HuH-7 (cell line): ENCODE results near the gene TMBIM4.

Experiments used
- DNase-seq: peaks from one replicate; pipeline ENCODE4 v3.0.0; 2011; ENCODE audit warnings: low spot score

The TMBIM4 gene

GRCh38 chr12:66140731-66141130, 29.1 kb downstream of the TMBIM4 start:
- DNase-seq = no peak

GRCh38 chr12:66139328-66139727, 30.5 kb downstream of the TMBIM4 start:
- no peak for DNase-seq

GRCh38 chr12:66137937-66138336, 31.9 kb downstream of the TMBIM4 start:
- DNase-seq = no peak

GRCh38 chr12:66132408-66132807, 37.4 kb downstream of the TMBIM4 start:
- DNase-seq = no peak

GRCh38 chr12:66131067-66131688, 38.6 kb downstream of the TMBIM4 start:
- no peak for DNase-seq

GRCh38 chr12:66130267-66131066, 39.3 kb downstream of the TMBIM4 start, which contains the start of gene LLPH:
LLPH (minus strand) TSS chr12:66130750; CDS start chr12:66129106, 1,644 bp downstream.
- DNase-seq = peak; percentile 76

- no peak for DNase-seq
Measured at GRCh38 chr12:66129934-66130266, 39.9 kb downstream of the TMBIM4 start.

- DNase-seq = no peak
Measured at GRCh38 chr12:66127650-66128049, 42.1 kb downstream of the TMBIM4 start.

- no peak for DNase-seq
Measured at GRCh38 chr12:66120477-66120876, 49.3 kb downstream of the TMBIM4 start.

- DNase-seq = no peak
Measured at GRCh38 chr12:66119870-66120241, 49.9 kb downstream of the TMBIM4 start.

GRCh38 chr12:66119229-66119869, 50.4 kb downstream of the TMBIM4 start:
- no peak for DNase-seq

- DNase-seq = no peak
Measured at GRCh38 chr12:66118240-66118891, 51.4 kb downstream of the TMBIM4 start.

GRCh38 chr12:66117242-66117641, 52.6 kb downstream of the TMBIM4 start:
- no peak for DNase-seq

GRCh38 chr12:66115071-66115600, 54.7 kb downstream of the TMBIM4 start:
- no peak for DNase-seq

GRCh38 chr12:66113471-66113870, 56.3 kb downstream of the TMBIM4 start:
- DNase-seq = no peak

- no peak for DNase-seq
Measured at GRCh38 chr12:66111605-66112004, 58.2 kb downstream of the TMBIM4 start.

- DNase-seq = no peak
Measured at GRCh38 chr12:66109056-66109455, 60.7 kb downstream of the TMBIM4 start.

- DNase-seq = no peak
Measured at GRCh38 chr12:66108386-66108785, 61.4 kb downstream of the TMBIM4 start.

- peak; percentile 62 for DNase-seq
Measured at GRCh38 chr12:66107451-66107915, 62.3 kb downstream of the TMBIM4 start.

GRCh38 chr12:66103016-66103913, 66.5 kb downstream of the TMBIM4 start:
- DNase-seq = no peak

- DNase-seq = no peak
Measured at GRCh38 chr12:66092559-66093269, 77.1 kb downstream of the TMBIM4 start.
